ENCODE data around the gene WNT5B. TPM values are rescaled to one million over a fixed set of nuclear protein-coding genes. Genes with fewer than 3 reads are reported as not detected.

Gene WNT5B
- total RNA-seq, 1 donor, result 1.1 TPM

GRCh38 chr12:1646569-1647284 is 17.7 kb downstream of the WNT5B start:
- no peak for DNase-seq (ENCODE audit: low read depth in 2 of 3, low spot score in 2 of 3)

GRCh38 chr12:1647285-1647669 is 18.2 kb downstream of the WNT5B start:
- DNase-seq (ENCODE audit: low read depth in 2 of 3, low spot score in 2 of 3), result no peak

- DNase-seq (ENCODE audit: low read depth in 2 of 3, low spot score in 2 of 3), result no peak
Measured at GRCh38 chr12:1650260-1650977, 21.4 kb downstream of the WNT5B start.

- no peak for DNase-seq (ENCODE audit: low read depth in 2 of 3, low spot score in 2 of 3)
Measured at GRCh38 chr12:1650978-1651361, 21.9 kb downstream of the WNT5B start.

- no peak for DNase-seq (ENCODE audit: low read depth in 2 of 3, low spot score in 2 of 3)
Measured at GRCh38 chr12:1651946-1652345, 22.9 kb downstream of the WNT5B start.

GRCh38 chr12:1655225-1655788 is 26.3 kb downstream of the WNT5B start:
- DNase-seq (ENCODE audit: low read depth in 2 of 3, low spot score in 2 of 3), result no peak

- no peak for DNase-seq (ENCODE audit: low read depth in 2 of 3, low spot score in 2 of 3)
Measured at GRCh38 chr12:1656902-1657301, 27.9 kb downstream of the WNT5B start.

GRCh38 chr12:1657688-1658087 is 28.7 kb downstream of the WNT5B start:
- no peak for DNase-seq (ENCODE audit: low read depth in 2 of 3, low spot score in 2 of 3)

GRCh38 chr12:1660304-1661187 is 31.5 kb downstream of the WNT5B start:
- peak in 1 of 3 donors; percentile 34 for DNase-seq (ENCODE audit: low read depth in 2 of 3, low spot score in 2 of 3)

- peak; percentile 73 to 96 (median 96) for DNase-seq (ENCODE audit: low read depth in 2 of 3, low spot score in 2 of 3)
Measured at GRCh38 chr12:1661553-1662335, 32.7 kb downstream of the WNT5B start.

GRCh38 chr12:1662761-1663439 is 33.9 kb downstream of the WNT5B start:
- peak in 1 of 3 donors; percentile 18 for DNase-seq (ENCODE audit: low read depth in 2 of 3, low spot score in 2 of 3)

GRCh38 chr12:1663440-1664132 is 34.6 kb downstream of the WNT5B start:
- no peak for DNase-seq (ENCODE audit: low read depth in 2 of 3, low spot score in 2 of 3)

- DNase-seq (ENCODE audit: low read depth in 2 of 3, low spot score in 2 of 3), result no peak
Measured at GRCh38 chr12:1665366-1665765, 36.3 kb downstream of the WNT5B start.

- no peak for DNase-seq (ENCODE audit: low read depth in 2 of 3, low spot score in 2 of 3)
Measured at GRCh38 chr12:1666215-1666614, 37.2 kb downstream of the WNT5B start.

- no peak for DNase-seq (ENCODE audit: low read depth in 2 of 3, low spot score in 2 of 3)
Measured at GRCh38 chr12:1666685-1667162, 37.7 kb downstream of the WNT5B start.

- DNase-seq (ENCODE audit: low read depth in 2 of 3, low spot score in 2 of 3), result peak in 1 of 3 donors; percentile 80
Measured at GRCh38 chr12:1668833-1669543, 40.0 kb downstream of the WNT5B start.

- DNase-seq (ENCODE audit: low read depth in 2 of 3, low spot score in 2 of 3), result no peak
Measured at GRCh38 chr12:1670358-1671268, 41.6 kb downstream of the WNT5B start.

Data from hematopoietic multipotent progenitor cell (in vitro differentiated cells).